ENCODE data around the gene UPB1.
"Not testable (repeated sequence)": the region's sequence is repeated elsewhere in the genome, so short reads cannot be mapped to it uniquely, and the experiment has no call there.

UPB1 gene

DNA sequence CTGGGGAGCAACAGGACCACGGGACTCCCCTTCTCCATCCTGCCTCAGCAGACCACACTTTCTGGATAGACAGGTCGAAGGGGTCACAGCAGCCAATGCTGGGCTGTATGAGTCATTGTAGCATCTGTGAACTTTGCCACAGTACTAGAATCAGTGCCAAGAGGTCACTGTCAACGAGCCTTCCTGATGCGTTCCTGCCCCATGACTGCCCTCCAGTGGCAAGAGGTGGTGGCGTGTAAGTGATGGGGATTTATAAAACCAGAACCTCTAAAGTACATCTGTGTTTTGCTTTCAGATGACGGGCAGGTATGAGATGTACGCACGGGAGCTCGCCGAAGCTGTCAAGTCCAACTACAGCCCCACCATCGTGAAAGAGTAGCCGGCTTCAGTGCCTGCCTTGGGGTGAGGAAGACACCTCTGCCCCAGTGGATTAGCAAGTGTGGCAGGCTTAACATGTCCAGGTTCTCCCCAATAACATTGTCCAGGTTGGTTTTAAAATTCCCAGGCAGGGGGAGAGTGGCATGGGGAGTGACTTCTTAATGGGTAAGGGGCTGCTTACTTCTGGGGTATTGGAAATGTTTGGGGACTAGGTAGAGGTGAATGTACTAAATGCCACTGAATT is 30.4 kb downstream of the UPB1 start:
- TF ChIP-seq, protein P1, sequence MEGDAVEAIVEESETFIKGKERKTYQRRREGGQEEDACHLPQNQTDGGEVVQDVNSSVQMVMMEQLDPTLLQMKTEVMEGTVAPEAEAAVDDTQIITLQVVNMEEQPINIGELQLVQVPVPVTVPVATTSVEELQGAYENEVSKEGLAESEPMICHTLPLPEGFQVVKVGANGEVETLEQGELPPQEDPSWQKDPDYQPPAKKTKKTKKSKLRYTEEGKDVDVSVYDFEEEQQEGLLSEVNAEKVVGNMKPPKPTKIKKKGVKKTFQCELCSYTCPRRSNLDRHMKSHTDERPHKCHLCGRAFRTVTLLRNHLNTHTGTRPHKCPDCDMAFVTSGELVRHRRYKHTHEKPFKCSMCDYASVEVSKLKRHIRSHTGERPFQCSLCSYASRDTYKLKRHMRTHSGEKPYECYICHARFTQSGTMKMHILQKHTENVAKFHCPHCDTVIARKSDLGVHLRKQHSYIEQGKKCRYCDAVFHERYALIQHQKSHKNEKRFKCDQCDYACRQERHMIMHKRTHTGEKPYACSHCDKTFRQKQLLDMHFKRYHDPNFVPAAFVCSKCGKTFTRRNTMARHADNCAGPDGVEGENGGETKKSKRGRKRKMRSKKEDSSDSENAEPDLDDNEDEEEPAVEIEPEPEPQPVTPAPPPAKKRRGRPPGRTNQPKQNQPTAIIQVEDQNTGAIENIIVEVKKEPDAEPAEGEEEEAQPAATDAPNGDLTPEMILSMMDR (IDR thresholded peaks at IDR 0.05; ENCODE audit: unreplicated experiment in 3 of 3), result peak; percentile 74 to 82 (median 77)
- Mint-ChIP-seq H3K4me1 (no peaks in the 10 kb centered on the region), H3K27me3 (ENCODE audit: low read depth) (peaks cover 7% of the 10 kb centered on the region), H3K9me3 (no peaks in the 10 kb centered on the region), H3K27ac (no peak overlapping the region), H3K36me3 (ENCODE audit: low read depth) (no peaks in the 10 kb centered on the region), H3K4me3 (no peak overlapping the region)

DNA sequence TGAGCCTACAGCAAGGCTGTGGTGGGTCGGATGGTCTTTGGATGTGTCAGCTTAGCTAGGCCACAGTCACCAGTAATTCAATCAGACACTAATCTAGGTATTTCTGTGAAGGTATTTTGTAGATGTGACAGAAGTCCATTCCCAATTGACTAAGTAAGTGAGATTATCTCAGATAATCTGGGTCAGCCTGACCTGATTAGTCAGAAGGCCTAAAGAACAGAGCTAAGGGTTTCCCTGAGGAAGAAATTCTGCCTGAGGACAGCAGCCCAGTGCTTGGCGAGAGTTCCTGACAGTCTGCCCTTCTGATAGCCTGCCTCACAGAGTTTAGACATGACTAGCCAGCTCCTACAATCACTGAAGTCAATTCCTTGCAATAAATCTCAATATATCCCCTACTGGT is 31.1 kb downstream of the UPB1 start:
- H3K36me3 Mint-ChIP-seq (ENCODE audit: low read depth), result no peaks in the 10 kb centered on the region
- H3K4me1 Mint-ChIP-seq, result no peaks in the 10 kb centered on the region
- TF ChIP-seq, protein P1 (IDR thresholded peaks at IDR 0.05; ENCODE audit: unreplicated experiment in 3 of 3), result no peak
- no peaks in the 10 kb centered on the region for H3K9me3 Mint-ChIP-seq
- H3K4me3 Mint-ChIP-seq, result no peak overlapping the region
- H3K27ac Mint-ChIP-seq, result no peak overlapping the region
- peaks cover 7% of the 10 kb centered on the region for H3K27me3 Mint-ChIP-seq (ENCODE audit: low read depth)

DNA sequence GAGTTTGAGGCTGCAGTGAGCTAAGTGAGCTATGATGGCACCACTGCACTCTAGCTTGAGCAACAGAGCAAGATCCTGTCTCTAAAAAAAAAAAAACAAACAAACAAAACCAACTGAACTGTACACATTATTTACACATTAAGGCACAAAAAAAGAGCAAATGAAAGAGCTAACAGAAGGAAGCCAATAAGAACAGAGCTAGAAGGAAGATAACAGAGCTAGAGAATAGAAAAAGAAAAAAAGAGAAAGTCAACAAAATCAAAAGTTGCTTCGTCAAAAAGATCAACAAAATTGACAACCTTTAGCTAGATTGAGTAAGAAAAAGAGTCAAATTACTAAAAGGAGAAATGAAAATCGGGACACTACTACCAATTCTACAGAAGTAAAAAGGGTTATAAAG is 34.8 kb downstream of the UPB1 start:
- H3K9me3 Mint-ChIP-seq, result no peaks in the 10 kb centered on the region
- H3K27me3 Mint-ChIP-seq (ENCODE audit: low read depth), result peaks cover 3% of the 10 kb centered on the region
- no peaks in the 10 kb centered on the region for H3K36me3 Mint-ChIP-seq (ENCODE audit: low read depth)
- H3K4me3 Mint-ChIP-seq, result no peak overlapping the region
- no peak overlapping the region for H3K27ac Mint-ChIP-seq
- no peaks in the 10 kb centered on the region for H3K4me1 Mint-ChIP-seq
- TF ChIP-seq, protein P1 (IDR thresholded peaks at IDR 0.05; ENCODE audit: unreplicated experiment in 3 of 3), result no peak

DNA sequence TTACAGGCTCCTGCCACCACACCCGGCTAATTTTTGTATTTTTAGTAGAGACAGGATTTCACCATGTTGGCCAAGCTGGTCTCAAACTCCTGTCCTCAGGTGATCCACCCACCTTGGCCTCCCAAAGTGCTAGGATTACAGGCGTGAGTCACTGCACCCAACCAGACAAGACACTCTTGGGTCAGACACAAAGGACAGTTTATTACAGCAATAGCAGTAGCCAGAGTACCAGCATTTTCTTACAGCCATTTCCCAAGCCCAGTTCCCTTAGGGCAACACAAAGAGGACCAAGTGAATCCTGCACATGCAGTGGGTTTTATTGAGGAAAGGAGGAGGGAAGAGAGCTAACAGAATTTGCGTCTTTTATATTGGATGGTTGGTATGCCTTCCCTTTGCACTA is 35.8 kb downstream of the UPB1 start:
- H3K4me1 Mint-ChIP-seq; H3K36me3 Mint-ChIP-seq (ENCODE audit: low read depth); H3K4me3 Mint-ChIP-seq; H3K27me3 Mint-ChIP-seq (ENCODE audit: low read depth); H3K27ac Mint-ChIP-seq; H3K9me3 Mint-ChIP-seq: not testable (repeated sequence)

DNA sequence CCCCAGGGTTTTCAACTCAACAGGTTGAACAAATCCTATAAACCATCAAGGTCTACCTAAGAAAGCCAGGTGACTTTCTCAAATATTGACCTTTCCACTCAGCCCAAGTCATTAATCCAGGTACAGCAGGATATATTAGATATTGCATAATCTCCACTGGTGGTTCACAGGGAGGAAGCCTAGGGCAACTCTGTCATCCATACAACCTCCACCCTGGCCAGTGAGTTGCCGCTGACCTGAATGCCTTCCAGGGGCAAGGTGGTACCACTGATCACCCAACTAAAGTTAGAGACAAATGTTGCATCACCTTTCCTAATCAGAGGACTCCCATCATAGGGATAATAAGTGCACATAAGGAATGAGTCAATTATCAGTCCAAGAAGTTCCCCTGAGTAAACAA is 36.9 kb downstream of the UPB1 start:
- H3K4me1 Mint-ChIP-seq, result no peaks in the 10 kb centered on the region
- H3K27ac Mint-ChIP-seq, result no peak overlapping the region
- TF ChIP-seq, protein P1 (IDR thresholded peaks at IDR 0.05; ENCODE audit: unreplicated experiment in 3 of 3), result no peak
- H3K9me3 Mint-ChIP-seq, result no peaks in the 10 kb centered on the region
- no peaks in the 10 kb centered on the region for H3K36me3 Mint-ChIP-seq (ENCODE audit: low read depth)
- peaks cover 3% of the 10 kb centered on the region for H3K27me3 Mint-ChIP-seq (ENCODE audit: low read depth)
- no peak overlapping the region for H3K4me3 Mint-ChIP-seq

DNA sequence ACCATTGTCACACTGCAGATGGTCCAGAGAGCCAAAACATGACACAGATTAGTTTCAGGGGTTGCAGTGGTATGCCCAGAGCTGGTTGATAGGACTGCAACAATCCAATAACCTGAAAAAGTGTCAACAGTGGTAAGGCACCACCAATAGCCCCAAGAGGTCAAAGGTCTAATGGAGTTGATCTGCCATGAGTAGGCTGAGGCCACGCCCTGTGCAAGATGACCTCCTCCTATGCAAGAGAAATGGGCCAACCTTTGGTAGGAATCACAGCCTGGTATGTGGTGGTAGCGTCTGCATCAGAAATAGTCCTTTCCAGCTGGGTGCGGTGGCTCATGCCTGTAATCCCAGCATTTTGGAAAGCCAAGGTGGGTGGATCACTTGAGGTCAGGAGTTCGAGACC is 40.2 kb downstream of the UPB1 start:
- peaks cover 4% of the 10 kb centered on the region for H3K4me1 Mint-ChIP-seq
- peaks cover 3% of the 10 kb centered on the region for H3K27me3 Mint-ChIP-seq (ENCODE audit: low read depth)
- TF ChIP-seq, protein P1 (IDR thresholded peaks at IDR 0.05; ENCODE audit: unreplicated experiment in 3 of 3), result no peak
- H3K9me3 Mint-ChIP-seq, result no peaks in the 10 kb centered on the region
- no peak overlapping the region for H3K27ac Mint-ChIP-seq
- H3K4me3 Mint-ChIP-seq, result no peak overlapping the region
- peaks cover 12% of the 10 kb centered on the region for H3K36me3 Mint-ChIP-seq (ENCODE audit: low read depth)
